ENCODE data around the gene DDX60. TPM values are rescaled to one million over a fixed set of nuclear protein-coding genes. Genes with fewer than 3 reads are reported as not detected.
A peak's percentile ranks its signal among the peaks of the same experiment; 100 is the strongest.

DDX60 gene
- total RNA-seq, 1 experiment from 2014 or later = 4.7 TPM

- TF ChIP-seq CTCF (IDR thresholded peaks at IDR 0.05; ENCODE audit: unreplicated experiment) = no peak
- no peak for DNase-seq (ENCODE audit: unreplicated experiment)
- no peaks in the 10 kb centered on the region for H3K4me1 Mint-ChIP-seq (ENCODE audit: insufficient read depth, unreplicated experiment)
- peaks cover 7% of the 10 kb centered on the region for H3K9me3 Mint-ChIP-seq (ENCODE audit: unreplicated experiment)
- POLR2A ChIA-PET = no interaction called here
- no peak overlapping the region for H3K4me3 Mint-ChIP-seq (ENCODE audit: unreplicated experiment)
- peak overlapping the region; percentile 44 for H3K27ac Mint-ChIP-seq (ENCODE audit: low read depth, unreplicated experiment)
- no TSS peak for BruUV-seq (replicated peaks)
- CTCF ChIA-PET = no interaction called here
- intact Hi-C loops (cut with micrococcal nuclease) = no loop called here
- no peaks in the 10 kb centered on the region for H3K27me3 Mint-ChIP-seq (ENCODE audit: insufficient read depth, unreplicated experiment)
- H3K36me3 Mint-ChIP-seq (ENCODE audit: insufficient read depth, unreplicated experiment) = no peaks in the 10 kb centered on the region
Observed at GRCh38 chr4:168212656-168213055, 105.9 kb downstream of the DDX60 start.

DNA sequence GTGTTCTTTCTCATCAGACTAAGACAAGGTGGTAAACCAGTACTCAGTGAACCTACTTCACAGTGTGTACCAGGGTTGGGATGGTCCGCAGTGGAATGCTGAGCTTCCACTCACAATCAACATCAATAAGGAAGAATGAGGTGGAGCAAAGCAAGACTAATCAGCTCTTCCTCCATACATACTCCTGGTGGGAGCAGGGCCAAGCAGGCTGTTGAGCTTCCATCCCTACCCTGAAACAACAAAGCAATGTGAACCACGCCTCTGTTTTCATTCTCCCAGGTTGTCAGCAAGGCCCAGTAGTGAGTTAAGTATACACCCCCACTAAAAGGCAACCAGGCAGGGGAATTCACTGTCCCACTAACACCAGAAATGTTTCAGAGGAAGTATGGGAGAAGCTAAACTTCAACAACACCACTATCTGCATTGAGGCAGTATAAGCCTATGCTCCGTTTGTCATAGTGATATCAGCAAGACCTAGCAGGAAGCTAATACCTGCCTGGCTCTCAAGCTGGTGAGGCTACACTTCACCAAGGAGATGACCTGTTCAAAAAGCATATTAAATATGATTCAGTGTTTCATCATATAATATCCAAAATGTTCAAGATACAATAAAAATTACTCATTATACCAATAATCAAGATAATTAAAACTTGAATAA, 109.5 kb downstream of the DDX60 start:
- ChIA-PET CTCF (interaction anchor here (0.5 to 0.7 kb wide), 2 partner anchors 24 to 798 kb away, joined by 3 to 4 read pairs; no protein-coding TSS in a partner anchor), POLR2A (no interaction called here)
- Mint-ChIP-seq H3K27me3 (ENCODE audit: insufficient read depth, unreplicated experiment) (no peaks in the 10 kb centered on the region), H3K36me3 (ENCODE audit: insufficient read depth, unreplicated experiment) (no peaks in the 10 kb centered on the region), H3K9me3 (ENCODE audit: unreplicated experiment) (peaks cover 17% of the 10 kb centered on the region), H3K27ac (ENCODE audit: low read depth, unreplicated experiment) (no peak overlapping the region), H3K4me1 (ENCODE audit: insufficient read depth, unreplicated experiment) (no peaks in the 10 kb centered on the region), H3K4me3 (ENCODE audit: unreplicated experiment) (no peak overlapping the region)
- no TSS peak for BruUV-seq (replicated peaks)
- intact Hi-C loops (cut with micrococcal nuclease) = no loop called here
- TF ChIP-seq CTCF (IDR thresholded peaks at IDR 0.05; ENCODE audit: unreplicated experiment) = no peak
- DNase-seq (ENCODE audit: unreplicated experiment) = no peak

DNA sequence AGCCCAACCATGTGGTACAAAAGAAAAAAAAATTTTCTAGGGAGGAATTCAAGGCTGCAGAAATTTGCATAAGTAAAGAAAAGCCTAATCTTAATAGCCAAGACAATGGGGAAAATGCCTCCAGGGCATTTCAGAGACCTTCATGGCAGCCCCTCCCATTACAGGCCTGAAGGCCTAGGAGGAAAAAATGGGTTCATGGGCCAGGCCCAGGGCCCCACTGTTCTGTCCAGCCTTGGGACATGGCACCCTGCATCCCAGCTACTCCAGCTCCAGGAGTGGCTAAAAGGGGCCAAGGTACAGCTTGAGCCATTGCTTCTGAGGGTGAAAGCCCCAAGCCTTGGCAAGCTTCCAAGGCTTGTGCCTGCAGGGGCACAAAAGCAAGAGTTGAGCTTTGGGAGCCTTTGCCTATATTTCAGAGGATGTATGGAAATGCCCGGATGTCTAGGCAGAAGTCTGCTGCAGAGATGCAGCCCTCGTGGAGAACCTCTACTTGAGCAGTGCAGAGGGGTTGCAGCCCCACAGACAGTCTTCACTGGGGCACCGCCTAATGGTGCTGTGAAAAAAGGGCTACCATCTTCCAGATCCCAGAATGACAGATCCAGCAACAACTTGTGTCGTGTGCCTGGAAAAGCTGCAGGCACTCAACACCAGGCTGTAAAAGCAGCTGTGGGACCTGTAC, 115.2 kb downstream of the DDX60 start:
- intact Hi-C loops (cut with micrococcal nuclease) = no loop called here
- Mint-ChIP-seq H3K27me3 (ENCODE audit: insufficient read depth, unreplicated experiment) (no peaks in the 10 kb centered on the region), H3K4me3 (ENCODE audit: unreplicated experiment) (no peak overlapping the region), H3K4me1 (ENCODE audit: insufficient read depth, unreplicated experiment) (no peaks in the 10 kb centered on the region), H3K36me3 (ENCODE audit: insufficient read depth, unreplicated experiment) (no peaks in the 10 kb centered on the region), H3K27ac (ENCODE audit: low read depth, unreplicated experiment) (no peak overlapping the region), H3K9me3 (ENCODE audit: unreplicated experiment) (peaks cover 29% of the 10 kb centered on the region)
- ChIA-PET POLR2A (interaction anchor here (0.6 to 0.7 kb wide), 2 partner anchors 11 to 21 kb away, joined by 3 read pairs; no protein-coding TSS in a partner anchor), CTCF (interaction anchor here (0.7 kb wide), 1 partner anchor 228 kb away, joined by 3 read pairs; no protein-coding TSS in a partner anchor)
- DNase-seq (ENCODE audit: unreplicated experiment) = no peak
- TF ChIP-seq CTCF (IDR thresholded peaks at IDR 0.05; ENCODE audit: unreplicated experiment) = no peak
- no TSS peak for BruUV-seq (replicated peaks)

DNA sequence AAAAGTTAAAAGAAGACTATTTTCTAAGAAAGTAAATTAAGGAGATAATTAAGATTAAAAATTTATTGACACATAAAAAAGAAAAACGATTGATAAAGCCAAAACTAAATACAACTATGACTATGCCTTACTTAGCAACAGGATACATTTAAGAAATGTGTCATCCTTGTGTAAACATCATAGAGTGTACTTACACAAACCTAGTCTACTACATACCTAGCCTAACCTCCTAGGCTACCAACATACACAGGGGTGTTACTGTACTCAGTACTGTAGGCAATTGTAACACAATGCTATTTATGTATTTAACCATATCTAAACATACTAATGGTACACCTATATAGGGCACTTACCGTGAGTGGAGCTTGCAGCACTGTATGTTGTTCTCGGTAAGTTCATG, 117.9 kb downstream of the DDX60 start:
- no peaks in the 10 kb centered on the region for H3K36me3 Mint-ChIP-seq (ENCODE audit: insufficient read depth, unreplicated experiment)
- POLR2A ChIA-PET = no interaction called here

More for the DNA sequence above, 117.9 kb downstream of the DDX60 start:
- H3K27me3 Mint-ChIP-seq (ENCODE audit: insufficient read depth, unreplicated experiment) = no peaks in the 10 kb centered on the region
- H3K4me1 Mint-ChIP-seq (ENCODE audit: insufficient read depth, unreplicated experiment) = no peaks in the 10 kb centered on the region
- BruUV-seq (replicated peaks) = no TSS peak
- CTCF ChIA-PET = interaction anchor here (0.6 kb wide), 1 partner anchor 235 kb away, joined by 3 read pairs; no protein-coding TSS in a partner anchor
- no peak for TF ChIP-seq CTCF (IDR thresholded peaks at IDR 0.05; ENCODE audit: unreplicated experiment)
- no peak for DNase-seq (ENCODE audit: unreplicated experiment)
- peaks cover 24% of the 10 kb centered on the region for H3K9me3 Mint-ChIP-seq (ENCODE audit: unreplicated experiment)
- intact Hi-C loops (cut with micrococcal nuclease) = no loop called here
- no peak overlapping the region for H3K27ac Mint-ChIP-seq (ENCODE audit: low read depth, unreplicated experiment)
- no peak overlapping the region for H3K4me3 Mint-ChIP-seq (ENCODE audit: unreplicated experiment)
